NCI-H2107 (cell line): Measurements from ENCODE around the gene TMPRSS7.
"Not testable (repeated sequence)": the region's sequence is repeated elsewhere in the genome, so short reads cannot be mapped to it uniquely, and the experiment has no call there.

Experiments used
- DNase-seq: peaks from one replicate; lab custom pipeline; 2025; lab: John Stamatoyannopoulos, UW

Gene TMPRSS7

DNA sequence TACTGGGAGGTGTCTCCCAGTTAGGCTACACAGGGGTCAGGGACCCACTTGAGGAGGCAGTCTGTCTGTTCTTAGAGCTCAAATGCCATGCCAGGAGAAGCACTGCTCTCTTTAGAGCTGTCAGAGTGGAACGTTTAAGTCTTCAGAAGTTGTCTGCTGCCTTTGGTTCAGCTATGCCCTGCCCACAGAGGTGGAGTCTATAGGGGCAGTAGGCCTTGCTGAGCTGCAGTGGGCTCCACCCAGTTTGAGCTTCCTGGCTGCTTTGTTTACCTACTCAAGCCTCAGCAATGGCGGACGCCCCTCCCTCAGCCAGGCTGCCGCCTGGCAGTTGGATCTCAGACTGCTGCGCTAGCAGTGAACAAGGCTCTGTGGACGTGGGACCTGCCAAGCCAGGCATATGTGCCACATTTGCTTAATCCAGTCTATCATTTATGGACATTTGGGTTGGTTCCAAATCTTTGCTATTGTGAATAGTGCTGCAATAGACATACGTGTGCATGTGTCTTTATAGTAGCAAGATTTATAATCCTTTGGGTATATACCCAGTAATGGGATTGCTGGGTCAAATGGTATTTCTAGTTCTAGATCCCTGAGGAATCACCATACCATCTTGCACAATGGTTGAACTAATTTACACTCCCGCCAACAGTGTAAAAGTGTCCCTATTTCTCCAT lies 38.0 kb downstream of the TMPRSS7 start:
- not testable (repeated sequence) for DNase-seq

DNA sequence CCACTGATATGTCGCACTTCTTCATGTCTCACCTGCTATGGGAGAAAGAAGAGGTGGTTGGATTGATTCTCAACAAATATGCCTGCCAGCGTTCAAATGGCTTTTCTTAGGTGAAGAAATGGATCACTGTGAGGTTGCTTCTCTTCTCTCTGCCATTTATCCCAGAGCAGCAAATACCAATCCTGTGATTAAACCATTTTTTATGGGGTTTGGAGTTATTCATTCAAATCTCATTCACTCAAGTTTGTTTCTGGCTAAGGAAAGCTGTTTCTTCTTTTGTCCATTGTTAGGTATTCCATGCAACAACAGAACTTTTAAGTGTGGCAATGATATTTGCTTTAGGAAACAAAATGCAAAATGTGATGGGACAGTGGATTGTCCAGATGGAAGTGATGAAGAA lies 39.5 kb downstream of the TMPRSS7 start:
- no peak for DNase-seq

DNA sequence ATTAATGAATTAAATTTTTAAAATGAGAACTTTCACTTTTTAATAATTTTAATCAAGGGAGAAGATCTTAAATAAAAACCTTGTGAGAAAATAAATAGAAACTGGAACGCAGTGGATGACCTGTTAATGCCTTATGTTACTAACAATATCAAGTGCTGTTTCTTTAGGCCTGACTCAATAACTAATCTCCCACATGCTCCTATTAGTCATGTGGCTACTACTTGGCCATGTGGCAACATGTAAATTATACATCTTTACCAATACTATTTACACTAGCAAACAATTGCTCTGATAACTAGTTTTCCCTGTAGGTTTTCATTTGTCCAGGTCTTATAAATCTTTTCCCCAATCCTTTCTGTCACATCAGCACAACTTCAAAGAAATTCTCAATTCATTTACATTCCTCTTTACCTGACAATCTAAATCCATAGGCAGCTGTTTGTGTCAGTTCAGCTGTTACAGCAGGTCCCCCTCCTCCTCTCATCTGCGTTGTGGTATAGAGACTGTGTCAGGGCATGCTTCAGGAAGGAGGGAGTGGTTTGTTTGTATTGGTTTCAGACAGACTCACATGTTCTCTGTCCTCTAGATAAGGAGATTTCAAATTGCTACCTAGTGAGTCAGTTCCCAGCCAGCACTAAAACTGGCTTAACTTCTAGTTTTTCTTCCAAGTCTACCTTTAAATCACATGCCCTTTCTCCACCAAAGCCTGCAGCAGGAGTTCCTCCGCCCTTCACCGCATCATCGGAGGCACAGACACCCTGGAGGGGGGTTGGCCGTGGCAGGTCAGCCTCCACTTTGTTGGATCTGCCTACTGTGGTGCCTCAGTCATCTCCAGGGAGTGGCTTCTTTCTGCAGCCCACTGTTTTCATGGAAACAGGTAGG lies 40.3 kb downstream of the TMPRSS7 start:
- peak; percentile 24 for DNase-seq

DNA sequence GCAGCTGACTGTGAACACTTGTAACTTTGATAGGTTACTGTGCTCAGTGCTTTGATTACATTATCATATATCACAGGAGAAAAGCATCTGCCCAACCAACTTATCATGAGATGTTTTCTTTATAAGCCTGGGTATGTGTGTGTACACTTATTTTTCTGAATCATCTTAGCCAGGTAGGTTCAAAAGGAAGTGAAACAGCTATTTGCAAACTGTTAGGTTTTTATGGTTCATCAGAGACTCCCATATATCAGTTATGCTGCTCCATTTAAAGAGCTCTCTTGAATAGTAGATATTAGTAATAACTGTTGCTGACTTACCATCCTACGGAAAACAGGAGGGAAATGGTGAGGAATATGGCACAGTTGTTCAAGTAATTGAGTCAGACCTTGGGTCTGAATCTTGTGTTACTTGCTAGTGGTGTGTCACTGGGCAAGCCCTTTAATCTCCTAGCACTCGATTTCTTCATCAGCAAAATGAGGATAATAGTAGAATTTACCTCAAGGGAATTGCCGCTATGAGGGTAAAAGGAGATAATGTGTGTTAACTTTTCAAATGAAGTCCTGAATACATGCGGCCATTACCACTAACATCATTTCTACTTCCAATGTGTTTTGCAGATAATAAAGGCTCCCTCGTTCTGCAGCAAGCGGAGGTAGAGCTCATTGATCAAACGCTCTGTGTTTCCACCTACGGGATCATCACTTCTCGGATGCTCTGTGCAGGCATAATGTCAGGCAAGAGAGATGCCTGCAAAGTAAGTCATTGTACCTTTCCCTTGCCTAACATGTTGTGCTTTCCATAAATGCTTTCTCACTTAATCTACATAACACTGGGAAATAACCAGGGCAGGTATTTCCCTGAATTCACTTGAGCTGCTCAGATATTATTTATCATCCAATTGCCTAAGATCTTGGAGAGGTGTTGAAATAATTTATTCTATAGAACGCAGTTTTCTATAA lies 43.9 kb downstream of the TMPRSS7 start:
- no peak for DNase-seq

DNA sequence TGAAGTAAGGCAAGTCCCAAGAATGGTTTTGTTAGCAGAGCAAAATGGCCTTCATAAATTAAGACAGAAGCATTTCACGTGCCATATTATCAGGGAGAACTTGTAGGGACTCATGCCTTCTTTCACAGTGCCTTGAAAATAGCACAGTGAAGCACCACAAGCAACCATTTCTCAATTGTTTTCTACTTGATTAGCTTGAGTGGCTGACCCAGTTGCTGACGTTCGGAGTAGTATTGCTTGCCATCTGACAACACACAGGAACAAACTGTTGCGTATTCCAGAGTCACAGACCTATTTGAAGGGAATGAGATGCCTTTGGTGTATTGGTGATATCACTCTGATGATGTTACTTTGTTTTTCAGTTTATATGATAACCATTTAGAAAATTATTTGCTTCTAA lies 48.7 kb downstream of the TMPRSS7 start:
- no peak for DNase-seq

DNA sequence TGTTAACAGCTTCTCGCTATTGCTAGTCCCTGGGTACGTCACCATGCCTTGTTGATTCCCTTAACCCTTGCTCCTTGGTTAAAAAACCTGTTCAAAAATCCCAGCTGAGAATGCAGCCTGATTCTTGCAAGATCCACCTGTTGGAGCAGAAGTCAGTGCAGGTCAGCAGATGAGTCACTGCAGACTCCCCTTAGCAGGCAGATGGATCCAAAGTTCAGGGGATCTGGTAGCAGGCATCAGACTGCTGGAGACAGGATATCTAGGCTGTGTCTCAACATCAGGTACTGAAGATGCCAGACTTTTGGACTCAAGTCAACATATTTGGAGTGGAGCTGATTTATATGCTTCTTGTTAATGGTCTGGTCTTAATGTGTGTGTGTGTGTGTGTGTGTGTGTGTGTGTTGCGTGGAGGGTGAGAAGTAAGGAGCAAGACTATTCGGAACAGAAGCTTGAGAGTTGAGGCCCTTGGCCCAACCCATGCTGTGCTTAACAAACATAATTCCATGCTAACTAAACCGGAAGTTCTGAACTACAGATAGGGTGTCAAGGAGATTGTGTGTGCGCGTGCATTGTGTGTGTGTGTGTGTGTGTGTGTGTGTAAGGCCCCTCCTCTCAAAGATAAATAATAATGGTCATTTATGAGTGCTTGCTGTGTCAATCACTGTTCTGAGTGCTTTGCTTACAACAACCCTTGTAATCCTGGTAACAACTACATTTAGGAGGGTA lies 50.6 kb downstream of the TMPRSS7 start:
- DNase-seq: no peak

DNA sequence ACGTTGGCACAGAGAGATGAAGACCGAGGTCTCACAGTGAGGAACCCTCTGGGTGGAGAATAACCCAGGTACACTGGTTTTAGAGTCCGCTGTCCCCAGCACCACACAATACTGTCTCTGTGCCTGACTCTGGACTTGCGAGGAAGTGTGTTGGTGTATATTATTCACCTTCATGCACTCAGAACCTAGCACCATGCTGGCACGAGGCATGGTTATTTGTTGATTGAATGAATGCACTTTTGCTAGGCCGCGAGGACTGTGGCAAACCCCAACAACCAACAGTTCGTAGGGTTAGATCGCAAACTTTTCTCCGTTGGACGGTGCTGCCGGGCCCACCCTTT lies 51.2 kb downstream of the TMPRSS7 start:
- DNase-seq: no peak

DNA sequence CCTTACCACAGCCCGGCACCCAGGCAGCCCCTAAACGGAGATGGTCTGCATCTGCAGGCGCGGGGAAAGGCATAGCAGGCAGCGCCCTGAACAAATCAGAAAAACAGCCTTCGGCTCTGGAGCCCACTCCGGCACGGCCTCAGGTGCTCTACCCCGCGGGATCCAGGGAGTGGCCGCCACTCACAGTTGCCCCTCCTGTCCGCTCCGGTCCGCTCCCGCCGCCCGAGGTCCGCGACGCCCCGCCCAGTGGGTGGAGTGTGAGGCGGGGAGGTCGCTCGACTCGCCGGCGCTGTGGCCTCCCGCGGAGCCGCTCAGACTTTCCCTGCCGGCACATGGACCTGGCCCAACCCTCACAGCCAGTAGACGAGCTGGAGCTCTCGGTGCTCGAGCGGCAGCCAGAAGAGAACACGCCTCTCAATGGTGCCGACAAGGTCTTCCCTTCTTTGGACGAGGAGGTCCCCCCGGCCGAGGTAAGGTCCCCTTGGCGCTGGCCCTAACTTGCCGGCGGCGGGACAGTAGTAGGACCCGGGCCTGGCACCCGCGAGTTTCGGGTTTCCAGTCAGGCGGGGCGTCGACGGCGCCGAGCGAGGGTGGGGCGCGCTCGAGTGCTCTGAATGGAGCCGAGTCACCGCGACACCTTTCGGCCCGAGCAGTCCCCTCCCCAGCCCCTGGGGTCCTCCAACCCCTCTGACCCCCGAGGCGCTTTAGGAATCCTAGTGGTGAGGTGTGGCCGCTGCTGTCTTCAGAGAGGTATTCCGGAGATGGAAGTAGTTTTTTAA lies 51.7 kb downstream of the TMPRSS7 start, which contains the start of gene C3orf52:
C3orf52 (plus strand) TSS at position 314 of the 779 bp plus-strand sequence; CDS start at position 333, 19 bp downstream.
- DNase-seq: peak; percentile 48

DNA sequence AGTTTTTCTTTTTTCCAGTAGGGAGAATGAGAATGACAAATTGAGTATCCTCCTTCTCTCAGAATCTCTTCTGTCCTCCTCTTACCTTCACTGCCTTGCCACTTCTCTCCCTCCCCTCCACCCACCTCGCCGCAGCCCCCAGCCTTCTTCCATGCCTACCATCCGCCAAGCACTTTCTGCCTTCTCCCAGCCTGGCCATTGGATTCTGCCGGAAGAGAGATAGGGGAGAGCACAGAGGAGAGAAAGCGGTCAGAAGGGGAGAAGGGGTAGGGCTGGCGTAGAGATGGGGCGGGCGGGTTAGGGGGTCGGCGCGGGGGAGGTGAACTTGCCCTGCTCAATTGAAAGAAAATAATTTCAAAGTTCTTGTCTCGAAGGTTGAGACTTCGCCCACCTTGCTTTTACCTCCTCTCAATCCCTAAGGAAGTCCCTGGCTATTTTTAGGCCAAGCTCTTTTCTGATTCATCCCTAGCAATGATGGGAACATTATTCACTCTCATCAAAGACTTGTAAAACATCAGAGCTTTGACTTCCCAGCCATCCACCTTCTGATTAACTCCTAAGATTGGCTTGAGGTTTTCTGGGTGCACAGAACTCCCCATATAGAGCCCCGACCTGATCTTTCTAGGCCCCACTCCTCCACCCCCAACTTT lies 52.5 kb downstream of the TMPRSS7 start:
- no peak for DNase-seq

DNA sequence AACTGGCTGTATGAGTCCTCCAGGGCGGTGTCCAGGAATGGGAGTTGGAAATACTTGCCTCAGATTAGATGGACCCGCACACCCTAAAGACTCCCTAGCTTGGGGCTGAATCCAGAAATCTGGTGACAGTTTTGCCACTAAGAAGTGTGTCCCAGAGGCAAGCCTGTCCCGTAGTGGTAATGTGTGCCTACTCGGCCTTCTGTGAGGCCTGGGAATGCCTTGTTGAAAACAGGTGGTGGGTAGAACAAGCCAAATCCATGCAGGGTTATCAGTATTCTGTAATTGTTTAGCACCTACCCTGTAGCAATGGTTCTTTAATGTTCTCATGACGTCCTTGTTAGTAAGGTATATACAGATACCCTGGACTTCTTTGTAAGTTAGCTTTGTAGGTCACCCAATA lies 53.2 kb downstream of the TMPRSS7 start:
- DNase-seq: no peak

DNA sequence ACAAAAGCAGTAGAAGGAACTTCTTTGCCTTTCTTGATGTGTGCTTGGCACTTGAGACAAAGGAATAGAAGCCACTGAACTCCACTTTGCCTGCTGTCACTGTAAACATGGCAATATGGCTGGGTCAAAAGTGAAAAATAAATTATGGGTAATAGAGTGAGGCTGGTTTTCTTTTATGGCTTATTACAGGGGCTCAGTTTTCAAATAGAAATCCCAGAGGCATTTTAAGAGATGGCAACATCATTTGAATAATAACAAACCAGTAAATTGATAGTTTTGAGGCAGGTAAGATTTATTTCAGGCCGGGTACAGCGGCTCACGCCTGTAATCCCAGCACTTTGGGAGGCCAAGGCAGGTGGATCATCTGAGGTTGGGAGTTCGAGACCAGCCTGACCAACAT lies 54.4 kb downstream of the TMPRSS7 start:
- no peak for DNase-seq

DNA sequence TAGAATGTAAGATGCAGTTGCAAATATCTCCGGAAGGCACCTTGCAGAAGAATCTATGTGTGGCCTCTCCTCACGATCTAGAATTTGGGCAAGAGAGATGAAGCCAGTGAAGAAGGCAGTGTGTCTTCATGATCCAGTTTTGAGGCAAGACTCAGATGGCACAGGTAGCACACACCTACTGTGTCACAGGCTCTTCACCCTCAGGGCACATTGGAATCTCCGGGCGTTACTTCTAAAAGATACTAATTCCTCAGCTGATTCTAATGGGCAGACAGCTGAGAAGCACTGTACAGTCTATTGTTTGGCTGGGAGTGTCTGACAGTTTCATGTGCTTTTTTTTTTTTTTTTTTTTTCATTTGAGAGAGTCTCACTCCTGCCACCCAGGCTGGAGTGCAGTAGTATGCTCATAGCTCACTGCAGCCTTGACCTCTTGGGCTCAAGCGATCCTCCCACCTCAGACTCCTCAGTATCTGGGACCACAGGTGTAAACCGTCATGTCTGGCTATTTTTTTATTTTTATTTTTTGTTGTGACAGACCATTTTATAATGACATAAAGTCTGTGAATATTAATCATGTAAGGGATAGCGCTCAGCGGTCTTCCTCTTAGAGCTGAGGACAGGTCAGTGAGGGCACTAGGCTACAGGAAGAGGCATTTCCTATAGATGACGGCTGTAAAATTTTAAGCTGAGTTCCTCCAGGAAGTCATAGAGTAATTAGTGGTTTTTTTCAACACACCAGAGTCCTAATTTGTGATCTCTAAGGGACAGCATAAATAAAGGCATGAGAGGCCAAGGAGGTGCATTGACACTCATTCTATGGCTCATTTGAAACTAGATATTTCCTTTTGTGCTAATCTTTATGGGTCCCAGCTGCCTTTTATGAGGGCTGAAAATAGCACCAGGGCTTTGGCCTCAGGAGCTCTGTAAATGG lies 55.7 kb downstream of the TMPRSS7 start:
- DNase-seq: no peak

DNA sequence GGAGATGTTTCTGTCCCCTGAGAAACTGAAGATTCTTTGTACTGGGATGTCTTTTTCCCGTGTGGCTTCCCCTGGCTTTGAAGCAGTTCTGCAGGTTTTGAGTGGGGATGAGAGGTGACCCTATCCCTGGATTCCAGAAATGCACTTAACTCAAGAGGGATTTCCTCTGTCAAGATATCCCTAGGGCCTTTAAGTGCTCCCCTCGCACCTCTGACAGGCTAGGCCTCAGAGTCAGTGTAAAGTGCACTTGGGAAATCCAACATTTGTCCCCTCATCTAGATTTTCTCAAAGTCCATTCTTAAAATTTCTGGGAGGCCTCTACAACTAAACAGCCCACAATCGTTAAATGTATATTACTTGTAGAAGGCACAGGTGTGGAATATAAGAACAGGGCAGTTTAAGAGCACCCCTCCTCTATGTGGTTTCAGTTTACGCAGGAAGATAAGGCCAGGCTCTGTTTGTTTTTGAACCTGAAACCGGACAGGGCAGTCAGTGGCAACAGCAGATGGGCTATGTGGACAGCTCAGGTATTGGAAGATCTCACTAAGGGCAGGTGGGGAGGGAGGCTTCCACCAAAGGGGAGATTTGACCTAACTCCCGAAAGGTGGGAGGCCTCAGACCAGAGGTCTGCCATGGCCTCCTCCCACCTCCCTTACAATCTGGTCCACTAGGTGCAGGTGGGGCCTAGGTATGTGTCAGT lies 56.5 kb downstream of the TMPRSS7 start:
- DNase-seq: no peak

DNA sequence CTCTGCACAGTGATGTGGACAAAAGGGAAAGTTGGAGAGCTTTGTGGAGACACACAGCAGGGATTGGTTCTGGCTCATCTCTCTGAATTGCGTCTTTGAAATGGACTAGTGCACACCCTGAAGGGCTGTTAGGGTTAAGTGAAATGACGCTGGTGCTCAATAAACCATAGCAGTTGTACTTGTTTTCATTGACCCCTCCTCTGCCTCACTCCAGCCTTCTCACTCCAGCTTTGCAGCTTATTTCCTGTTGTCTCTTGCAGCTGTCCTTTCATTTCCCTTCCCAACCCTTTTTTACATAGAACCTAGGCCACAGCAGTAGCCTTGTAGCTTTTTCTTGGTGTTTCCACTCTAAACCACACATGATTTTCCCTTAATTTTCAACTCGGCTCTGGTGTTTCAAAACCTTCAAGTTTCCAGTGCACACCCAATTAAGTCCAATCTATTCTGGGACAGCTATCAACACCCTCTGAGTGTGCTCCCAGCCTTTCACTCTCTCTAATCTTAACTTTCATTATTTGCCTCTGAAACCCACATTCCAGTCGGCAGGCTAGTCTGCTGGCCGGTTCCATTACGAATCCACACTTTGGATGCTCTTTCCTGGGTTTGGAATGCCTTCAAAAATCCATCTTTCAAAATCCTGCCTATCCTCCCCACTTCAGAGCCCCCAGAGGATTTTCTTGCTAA lies 58.1 kb downstream of the TMPRSS7 start:
- DNase-seq: no peak

DNA sequence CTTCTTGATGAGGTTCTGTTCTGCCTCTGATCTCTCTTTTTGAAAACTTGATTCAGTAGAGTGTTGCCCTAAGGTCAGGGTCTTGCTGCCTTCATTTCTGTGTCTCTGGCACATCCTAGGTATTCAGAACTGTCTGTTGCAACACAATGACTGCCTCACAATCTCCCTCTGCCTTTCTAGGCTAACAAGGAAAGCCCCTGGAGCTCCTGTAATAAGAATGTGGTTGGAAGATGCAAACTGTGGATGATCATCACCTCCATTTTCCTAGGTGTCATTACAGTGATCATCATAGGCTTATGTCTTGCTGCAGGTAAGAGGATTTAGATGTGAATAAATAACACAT lies 58.6 kb downstream of the TMPRSS7 start:
- DNase-seq: no peak

DNA sequence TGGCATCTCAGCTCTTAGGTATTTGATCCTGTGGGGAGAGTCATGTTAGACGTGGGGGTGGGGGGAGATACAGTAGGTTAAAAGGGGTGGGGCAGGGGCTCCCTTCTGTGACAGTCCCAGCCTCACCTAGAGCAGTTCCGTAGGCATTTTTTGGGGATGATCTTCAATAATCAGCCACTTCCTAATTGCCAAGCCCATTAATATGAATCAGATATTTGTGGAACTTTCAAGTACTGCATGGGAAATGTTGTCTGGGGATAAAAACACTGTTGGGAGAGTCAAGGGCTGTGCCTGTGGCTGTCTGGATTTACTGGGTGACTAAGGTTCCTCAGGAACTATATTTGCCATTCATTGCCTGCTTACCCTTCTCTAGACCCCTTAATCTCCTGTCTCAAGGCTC lies 61.2 kb downstream of the TMPRSS7 start:
- DNase-seq: no peak

DNA sequence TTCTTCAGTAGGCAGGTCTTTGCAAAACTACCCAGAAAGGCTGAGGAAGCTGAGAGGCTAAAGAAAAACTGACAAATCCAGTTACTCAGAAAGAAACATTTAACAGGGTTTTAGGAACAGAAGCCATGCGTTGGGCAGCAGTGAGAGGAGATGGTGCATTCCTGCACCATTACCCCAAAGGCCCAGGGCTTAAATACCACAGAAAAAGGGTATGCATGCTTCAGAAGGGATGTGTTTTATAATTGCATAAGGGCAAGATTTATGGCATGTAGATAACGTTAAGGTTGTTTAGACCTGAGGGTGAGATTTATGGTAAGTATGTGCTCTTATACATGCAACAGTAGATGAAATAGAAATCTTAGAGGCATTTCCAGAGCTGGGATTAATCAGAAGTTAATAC lies 61.6 kb downstream of the TMPRSS7 start:
- DNase-seq: no peak

DNA sequence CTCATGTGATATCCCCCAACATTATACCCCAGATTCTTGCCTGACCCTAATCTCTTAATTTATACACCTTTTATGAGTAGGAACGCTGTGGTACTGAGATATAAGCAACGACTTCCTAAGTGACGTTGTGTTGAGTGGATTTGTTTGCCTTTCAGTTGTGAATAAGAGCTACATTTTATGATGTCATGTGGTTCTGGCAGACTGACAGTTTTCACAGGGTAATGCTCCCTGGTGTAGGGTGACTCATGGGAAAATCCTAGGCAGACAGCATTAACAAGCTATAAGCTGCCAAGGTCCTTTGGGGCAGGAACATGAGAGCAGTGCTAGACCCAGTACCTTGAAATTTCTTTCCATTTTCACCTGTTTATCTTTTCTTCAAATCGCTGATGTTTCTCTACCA lies 62.8 kb downstream of the TMPRSS7 start:
- peak; percentile 77 for DNase-seq
